Loucy (cell line): ENCODE data around the gene OR51Q1.

Source experiments
- H2AFZ ChIP-seq: fragments of 200-600 bp; sonication (generic); 2 replicates; pipeline ENCODE4 v1.6.0; 2016; ENCODE audit warnings: antibody characterized with exemption, mild to moderate bottlenecking, low read length, moderate library complexity
- H3F3A ChIP-seq: fragments of 200-600 bp; 2 replicates; pipeline ENCODE4 v1.6.0; 2016; ENCODE audit warnings: antibody characterized with exemption, low read depth, mild to moderate bottlenecking
- H3K27me3 ChIP-seq: fragments of 200-600 bp; sonication (generic); 2 replicates; pipeline ENCODE4 v1.6.1; 2014; ENCODE audit warnings: low read length, mild to moderate bottlenecking; ENCODE audit not compliant: insufficient read depth, poor library complexity, severe bottlenecking
- H3K36me3 ChIP-seq: fragments of 200-600 bp; sonication (generic); 2 replicates; pipeline ENCODE4 v1.6.1; 2016; ENCODE audit warnings: low read length; ENCODE audit not compliant: insufficient read depth
- H3K4me1 ChIP-seq: fragments of 200-600 bp; sonication (generic); 2 replicates; pipeline ENCODE4 v1.5.1; 2014; ENCODE audit warnings: low read length, mild to moderate bottlenecking; ENCODE audit not compliant: insufficient read depth, poor library complexity, severe bottlenecking
- H3K4me2 ChIP-seq: fragments of 200-600 bp; sonication (generic); 2 replicates; pipeline ENCODE4 v1.6.0; 2014; ENCODE audit warnings: antibody characterized with exemption, low read length, low read depth, mild to moderate bottlenecking; ENCODE audit not compliant: poor library complexity, severe bottlenecking
- H3K4me3 ChIP-seq: fragments of 200-600 bp; sonication (generic); 2 replicates; pipeline ENCODE4 v1.5.1; 2014; ENCODE audit warnings: low read length, mild to moderate bottlenecking, mixed read lengths; ENCODE audit not compliant: poor library complexity, severe bottlenecking
- H3K79me2 ChIP-seq: fragments of 200-600 bp; sonication (generic); 2 replicates; pipeline ENCODE4 v1.6.1; 2014; ENCODE audit warnings: low read length; ENCODE audit not compliant: insufficient read depth
- H3K9ac ChIP-seq: fragments of 200-600 bp; sonication (generic); 2 replicates; pipeline ENCODE4 v1.6.0; 2014; ENCODE audit warnings: mild to moderate bottlenecking, low read depth, low read length, moderate library complexity; ENCODE audit not compliant: poor library complexity, severe bottlenecking
- H3K9me2 ChIP-seq: fragments of 200-600 bp; sonication (generic); replicated peaks from 2 replicates; pipeline ENCODE4 v1.6.1; 2016; ENCODE audit warnings: low read depth, low read length, mixed read lengths
- H3K9me3 ChIP-seq: fragments of 200-600 bp; sonication (generic); 2 replicates; pipeline ENCODE4 v1.6.1; 2014; ENCODE audit warnings: mild to moderate bottlenecking, antibody characterized with exemption, low read length, low read depth; ENCODE audit not compliant: insufficient read depth
- H4K20me1 ChIP-seq: fragments of 200-600 bp; sonication (generic); 2 replicates; pipeline ENCODE4 v1.6.0; 2014; ENCODE audit warnings: antibody characterized with exemption, low read length, mild to moderate bottlenecking; ENCODE audit not compliant: insufficient read depth, poor library complexity, severe bottlenecking
- EZH2phosphoT487 ChIP-seq: fragments of 200-600 bp; IDR thresholded peaks from 2 replicates; pipeline ENCODE4 v1.6.1; 2018; ENCODE audit warnings: antibody characterized with exemption, mild to moderate bottlenecking, moderate library complexity, borderline replicate concordance
- TF ChIP-seq, protein P1 (sequence below): fragments of 200-600 bp; sonication (generic); conservative IDR thresholded peaks from 2 replicates; pipeline ENCODE4 v1.5.1; 2014; ENCODE audit warnings: mild to moderate bottlenecking, antibody characterized with exemption, low read length

Gene OR51Q1

DNA sequence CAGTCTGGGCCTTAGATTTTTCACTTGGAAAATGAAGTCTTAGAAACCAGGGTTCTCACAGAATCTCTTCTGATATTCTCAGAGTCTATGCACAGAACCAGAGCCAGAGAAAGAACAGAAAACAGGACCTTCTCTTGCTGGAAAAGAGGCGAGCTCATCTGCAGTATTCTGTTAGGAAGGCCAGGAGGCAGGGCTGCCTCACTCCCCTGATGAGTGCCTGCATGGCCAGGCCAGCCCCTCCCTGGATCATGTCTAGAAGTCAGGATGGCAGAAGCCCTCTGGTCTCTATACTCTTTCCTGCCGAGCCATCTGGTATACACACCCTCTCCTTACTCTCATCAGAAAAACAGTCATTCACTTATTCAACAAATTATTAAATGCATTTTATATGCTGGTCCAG is 37.6 kb upstream of the OR51Q1 start:
- Histone ChIP-seq H3K9me2 (0 out of 2 replicates have a peak, but pooled peaks cover 3% of the 10 kb centered on the region), H3K9me3 (no peaks in the 10 kb centered on the region), H3K4me1 (no peaks in the 10 kb centered on the region), H3K27me3 (no peaks in the 10 kb centered on the region), H3K36me3 (no peaks in the 10 kb centered on the region), H2AFZ (no peak overlapping the region), H3K4me2 (no peak overlapping the region), H3K4me3 (no peak overlapping the region), H4K20me1 (no peaks in the 10 kb centered on the region), H3K79me2 (no peaks in the 10 kb centered on the region), H3K9ac (no peak overlapping the region), H3F3A (no peaks in the 10 kb centered on the region)
- no peak for TF ChIP-seq EZH2phosphoT487
- TF ChIP-seq, protein P1, sequence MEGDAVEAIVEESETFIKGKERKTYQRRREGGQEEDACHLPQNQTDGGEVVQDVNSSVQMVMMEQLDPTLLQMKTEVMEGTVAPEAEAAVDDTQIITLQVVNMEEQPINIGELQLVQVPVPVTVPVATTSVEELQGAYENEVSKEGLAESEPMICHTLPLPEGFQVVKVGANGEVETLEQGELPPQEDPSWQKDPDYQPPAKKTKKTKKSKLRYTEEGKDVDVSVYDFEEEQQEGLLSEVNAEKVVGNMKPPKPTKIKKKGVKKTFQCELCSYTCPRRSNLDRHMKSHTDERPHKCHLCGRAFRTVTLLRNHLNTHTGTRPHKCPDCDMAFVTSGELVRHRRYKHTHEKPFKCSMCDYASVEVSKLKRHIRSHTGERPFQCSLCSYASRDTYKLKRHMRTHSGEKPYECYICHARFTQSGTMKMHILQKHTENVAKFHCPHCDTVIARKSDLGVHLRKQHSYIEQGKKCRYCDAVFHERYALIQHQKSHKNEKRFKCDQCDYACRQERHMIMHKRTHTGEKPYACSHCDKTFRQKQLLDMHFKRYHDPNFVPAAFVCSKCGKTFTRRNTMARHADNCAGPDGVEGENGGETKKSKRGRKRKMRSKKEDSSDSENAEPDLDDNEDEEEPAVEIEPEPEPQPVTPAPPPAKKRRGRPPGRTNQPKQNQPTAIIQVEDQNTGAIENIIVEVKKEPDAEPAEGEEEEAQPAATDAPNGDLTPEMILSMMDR, result no peak

DNA sequence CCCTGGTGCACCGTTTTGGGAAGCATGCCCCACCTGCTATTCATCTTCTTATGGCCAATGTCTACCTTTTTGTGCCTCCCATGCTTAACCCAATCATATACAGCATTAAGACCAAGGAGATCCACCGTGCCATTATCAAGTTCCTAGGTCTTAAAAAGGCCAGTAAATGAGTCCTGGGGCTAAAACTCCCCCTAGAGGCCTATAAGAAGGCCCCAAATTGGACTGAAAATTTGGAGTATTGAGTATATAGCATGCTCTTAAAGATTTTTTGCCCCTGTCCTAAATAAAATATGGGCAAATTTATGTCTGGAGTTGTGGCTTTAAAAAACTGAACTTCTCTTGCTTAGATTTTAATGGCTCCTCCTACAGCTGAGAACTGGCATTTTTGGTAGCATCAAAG is 31.7 kb upstream of the OR51Q1 start:
- no peak overlapping the region for H3K4me2 ChIP-seq
- 0 out of 2 replicates have a peak, but pooled peaks cover 3% of the 10 kb centered on the region for H3K9me2 ChIP-seq
- H3K36me3 ChIP-seq, result no peaks in the 10 kb centered on the region

DNA sequence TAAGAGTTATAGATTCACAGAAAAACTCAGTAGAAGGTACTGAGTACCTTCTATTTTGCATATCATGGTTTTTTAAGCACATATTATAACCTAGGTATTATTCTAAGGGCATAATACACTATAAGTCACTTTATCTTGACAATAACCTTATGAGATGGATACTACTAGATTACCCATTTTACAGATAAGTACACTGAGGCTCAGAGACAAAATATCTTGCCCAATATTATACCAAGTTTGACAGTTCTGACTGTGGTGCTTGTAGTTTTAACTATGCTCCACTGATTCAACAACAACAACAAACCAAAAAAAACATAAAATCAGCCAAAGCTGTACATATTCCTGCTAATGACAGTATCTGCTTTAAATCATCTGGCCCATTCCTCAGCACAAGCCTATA is 27.8 kb upstream of the OR51Q1 start:
- no peaks in the 10 kb centered on the region for H3K9me2 ChIP-seq
- no peak for TF ChIP-seq EZH2phosphoT487
- TF ChIP-seq, protein P1, result no peak
- H3K4me1 ChIP-seq, result no peaks in the 10 kb centered on the region

More for the DNA sequence above, 31.7 kb upstream of the OR51Q1 start:
- no peaks in the 10 kb centered on the region for H3K79me2 ChIP-seq
- H3F3A ChIP-seq, result no peaks in the 10 kb centered on the region
- H3K9ac ChIP-seq, result no peak overlapping the region
- H3K4me1 ChIP-seq, result no peaks in the 10 kb centered on the region
- H3K27me3 ChIP-seq, result no peaks in the 10 kb centered on the region
- H2AFZ ChIP-seq, result no peak overlapping the region
- no peaks in the 10 kb centered on the region for H3K9me3 ChIP-seq
- no peak for TF ChIP-seq EZH2phosphoT487
- TF ChIP-seq, protein P1, result peak; percentile 24; the same call in 1 of the 2 replicates
- no peaks in the 10 kb centered on the region for H4K20me1 ChIP-seq
- H3K4me3 ChIP-seq, result no peak overlapping the region

More for the DNA sequence above, 27.8 kb upstream of the OR51Q1 start:
- no peaks in the 10 kb centered on the region for H3K27me3 ChIP-seq
- no peak overlapping the region for H2AFZ ChIP-seq
- H3K9me3 ChIP-seq, result no peaks in the 10 kb centered on the region
- H4K20me1 ChIP-seq, result no peaks in the 10 kb centered on the region
- H3K79me2 ChIP-seq, result no peaks in the 10 kb centered on the region
- H3K36me3 ChIP-seq, result no peaks in the 10 kb centered on the region
- no peak overlapping the region for H3K4me3 ChIP-seq
- no peak overlapping the region for H3K4me2 ChIP-seq
- no peaks in the 10 kb centered on the region for H3F3A ChIP-seq
- H3K9ac ChIP-seq, result no peak overlapping the region
